ENCODE data around the gene ARL6. TPM values are rescaled to one million over a fixed set of nuclear protein-coding genes. Genes with fewer than 3 reads are reported as not detected.
A peak's percentile ranks its signal among the peaks of the same experiment; 100 is the strongest.

ARL6 gene
- total RNA-seq, 4 donors from 2014 or later, result 3.4 to 6.9 (median 5.5) TPM

DNA sequence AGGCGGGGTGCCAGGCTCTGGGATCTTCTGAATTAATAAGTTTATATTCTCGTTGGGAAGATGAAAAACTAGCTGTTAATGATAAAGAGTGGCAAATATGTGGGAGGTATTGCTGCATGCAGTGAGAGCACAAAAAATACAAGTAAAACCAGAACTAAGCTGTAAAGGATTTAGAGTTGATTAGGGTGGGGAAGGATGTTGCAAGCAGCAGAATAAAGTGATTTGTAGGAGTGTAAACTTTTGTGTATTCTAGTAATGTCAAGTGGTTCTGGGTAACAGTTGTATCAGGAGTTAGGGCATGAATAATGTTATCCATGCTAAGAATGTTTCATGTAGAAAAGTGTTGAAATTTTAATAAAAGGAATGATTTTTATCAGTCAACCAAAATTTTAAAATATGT, 75.4 kb downstream of the ARL6 start:
- ATAC-seq (ENCODE audit: low FRiP score) (peak; percentile 35), DNase-seq (ENCODE audit: low spot score) (no peak)
- TF ChIP-seq, protein P1, sequence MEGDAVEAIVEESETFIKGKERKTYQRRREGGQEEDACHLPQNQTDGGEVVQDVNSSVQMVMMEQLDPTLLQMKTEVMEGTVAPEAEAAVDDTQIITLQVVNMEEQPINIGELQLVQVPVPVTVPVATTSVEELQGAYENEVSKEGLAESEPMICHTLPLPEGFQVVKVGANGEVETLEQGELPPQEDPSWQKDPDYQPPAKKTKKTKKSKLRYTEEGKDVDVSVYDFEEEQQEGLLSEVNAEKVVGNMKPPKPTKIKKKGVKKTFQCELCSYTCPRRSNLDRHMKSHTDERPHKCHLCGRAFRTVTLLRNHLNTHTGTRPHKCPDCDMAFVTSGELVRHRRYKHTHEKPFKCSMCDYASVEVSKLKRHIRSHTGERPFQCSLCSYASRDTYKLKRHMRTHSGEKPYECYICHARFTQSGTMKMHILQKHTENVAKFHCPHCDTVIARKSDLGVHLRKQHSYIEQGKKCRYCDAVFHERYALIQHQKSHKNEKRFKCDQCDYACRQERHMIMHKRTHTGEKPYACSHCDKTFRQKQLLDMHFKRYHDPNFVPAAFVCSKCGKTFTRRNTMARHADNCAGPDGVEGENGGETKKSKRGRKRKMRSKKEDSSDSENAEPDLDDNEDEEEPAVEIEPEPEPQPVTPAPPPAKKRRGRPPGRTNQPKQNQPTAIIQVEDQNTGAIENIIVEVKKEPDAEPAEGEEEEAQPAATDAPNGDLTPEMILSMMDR (IDR thresholded peaks at IDR 0.05), result no peak

DNA sequence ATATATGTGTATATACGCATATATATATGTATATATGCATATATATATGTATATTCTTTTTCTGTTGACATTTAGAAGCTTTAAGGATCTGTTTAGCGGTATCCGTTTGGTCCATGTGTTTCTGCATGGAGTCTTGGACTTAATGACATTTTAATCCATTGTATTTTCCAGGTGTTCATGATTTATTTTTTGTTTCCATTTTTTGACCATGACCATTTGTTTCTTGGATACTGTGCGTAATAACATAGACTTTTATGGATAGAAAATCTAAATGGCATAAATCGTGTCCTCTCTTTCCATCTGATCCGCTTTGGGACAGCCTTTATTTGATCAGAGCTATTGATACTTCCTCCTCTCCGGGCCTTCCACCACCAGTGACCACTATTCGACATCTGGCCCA, 76.7 kb downstream of the ARL6 start:
- TF ChIP-seq, protein P1 (IDR thresholded peaks at IDR 0.05), result no peak
- ATAC-seq (ENCODE audit: low FRiP score) (no peak), DNase-seq (ENCODE audit: low spot score) (no peak)

DNA sequence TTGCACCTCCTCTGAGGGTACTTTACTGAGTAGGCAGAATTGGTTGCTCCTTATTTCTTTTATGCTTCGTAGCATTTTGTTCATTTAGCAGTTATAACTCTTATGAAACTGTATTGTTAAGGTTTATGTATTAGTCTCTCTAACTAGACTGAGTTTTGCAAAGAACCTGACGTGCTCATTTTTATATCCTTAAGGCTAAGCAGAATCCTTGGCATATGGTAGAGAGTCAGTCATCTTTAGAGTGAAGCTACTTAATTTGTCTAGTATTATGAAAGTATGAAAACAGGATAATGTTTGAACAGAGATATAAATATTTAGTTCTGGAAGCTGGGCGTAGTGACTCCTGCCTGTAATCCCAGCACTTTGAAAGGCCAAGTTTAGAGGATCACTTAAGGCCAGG, 77.4 kb downstream of the ARL6 start:
- TF ChIP-seq, protein P1 (IDR thresholded peaks at IDR 0.05), result no peak
- no peak for DNase-seq (ENCODE audit: low spot score)
- ATAC-seq (ENCODE audit: low FRiP score), result no peak

DNA sequence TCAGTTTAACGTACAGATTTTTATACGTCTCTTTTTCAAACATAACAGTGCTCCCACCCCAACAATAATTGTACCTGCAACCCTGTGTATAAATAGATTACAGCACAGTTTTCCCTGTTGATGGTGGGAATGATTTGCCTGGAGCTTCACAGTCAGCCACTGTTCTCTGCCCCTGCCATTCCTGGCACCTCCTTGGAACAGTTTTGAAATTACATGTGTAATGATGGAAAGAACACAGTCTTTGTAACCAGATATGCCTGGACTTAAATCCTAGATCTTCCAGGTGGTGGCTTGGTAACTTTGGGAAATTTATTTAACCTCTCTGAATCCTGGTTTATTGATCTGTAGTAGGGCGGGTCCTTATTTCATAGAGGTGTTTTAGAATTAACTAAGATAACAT, 84.2 kb downstream of the ARL6 start:
- TF ChIP-seq, protein P1 (IDR thresholded peaks at IDR 0.05), result no peak
- DNase-seq (ENCODE audit: low spot score) (no peak), ATAC-seq (ENCODE audit: low FRiP score) (no peak)

Other genes starting within 250 kb of the ARL6 start
- 10 to 100 TPM; 43.1 to 62.6 (median 46.1) TPM for gene CRYBG3, start 57.3 kb downstream of the ARL6 start, total RNA-seq
- 10 to 100 TPM; 27.2 to 42.4 (median 33.2) TPM for gene RIOX2, start 207.7 kb downstream of the ARL6 start, total RNA-seq

All from omental fat pad (tissue), 4 donors.